Vagina (tissue), 2 donors: ENCODE data around the gene ZBTB20. TPM values are rescaled to one million over a fixed set of nuclear protein-coding genes. Genes with fewer than 3 reads are reported as not detected.
A peak's percentile ranks its signal among the peaks of the same experiment; 100 is the strongest.

ENCODE experiments used
- DNase-seq, 2 donors: peaks; one replicate each; pipeline ENCODE4 v3.0.0-alpha.2; 2017; ENCODE audit errors: extremely low spot score in 2 of 2
- H3K27ac ChIP-seq: fragments of 200-600 bp; sonication (generic); one replicate; pipeline ENCODE4 v1.5.1; 2019
- H3K27me3 ChIP-seq: fragments of 200-600 bp; sonication (generic); one replicate; pipeline ENCODE4 v1.5.1; 2019
- H3K36me3 ChIP-seq, 2 donors: fragments of 200-600 bp; sonication (generic); one replicate each; pipeline ENCODE4 v1.5.1; 2017 to 2019
- H3K4me1 ChIP-seq: fragments of 200-600 bp; sonication (generic); one replicate; pipeline ENCODE4 v1.5.1; 2019
- H3K4me3 ChIP-seq, 2 donors: fragments of 200-600 bp; sonication (generic); 1 replicate in 1 of 2; 2 replicates in 1 of 2; pipeline ENCODE4 v1.5.1; 2016 to 2019
- H3K9me3 ChIP-seq: fragments of 200-600 bp; sonication (generic); one replicate; pipeline ENCODE4 v1.5.1; 2019
- CTCF ChIP-seq, 3 experiments: fragments of 450-650 bp in 2 of 3; fragments of 200-600 bp in 1 of 3; sonication (generic) in 1 of 3; IDR thresholded peaks; one replicate each; pipeline ENCODE4 v1.5.1; 2017 to 2019; ENCODE audit warnings: antibody characterized with exemption in 3 of 3, mild to moderate bottlenecking in 2 of 3, moderate library complexity in 2 of 3
- POLR2A ChIP-seq, 2 donors: fragments of 450-650 bp; IDR thresholded peaks; one replicate each; pipeline ENCODE4 v1.6.1; 2017; ENCODE audit warnings: antibody characterized with exemption in 2 of 2, mild to moderate bottlenecking in 2 of 2, moderate library complexity in 2 of 2
- POLR2AphosphoS5 ChIP-seq, 2 donors: sonication (generic); formaldehyde crosslinking; IDR thresholded peaks; one replicate each; pipeline ENCODE4 v1.9.0; 2017; ENCODE audit warnings: antibody characterized with exemption in 2 of 2, mild to moderate bottlenecking in 2 of 2, low read depth in 1 of 2; ENCODE audit not compliant: insufficient read depth in 1 of 2
- intact Hi-C: fragments of 100-400 bp; cut with DNase I; formaldehyde crosslinking; loops from one replicate; pipeline ENCODE4 v1.15.1; 2023
- total RNA-seq: library from RNA; depleted of rRNA; stranded (reverse); fragments of >200 nt; gene quantifications from one replicate; pipeline ENCODE4 v1.2.3, GENCODE V29; 2016

ZBTB20 gene
- total RNA-seq, 1 donor from 2014 or later, result 64.8 TPM

GRCh38 chr3:114411811-114412803, 735.0 kb downstream of the ZBTB20 start:
- intact Hi-C loops, result no loop called here
- Histone ChIP-seq H3K36me3 (no peaks in the 10 kb centered on the region), H3K27ac (peak overlapping the region; percentile 55), H3K4me3 (no peak overlapping the region), H3K27me3 (no peaks in the 10 kb centered on the region), H3K9me3 (no peaks in the 10 kb centered on the region), H3K4me1 (peaks cover 24% of the 10 kb centered on the region)
- no peak for TF ChIP-seq POLR2A (IDR thresholded peaks at IDR 0.05)
- TF ChIP-seq POLR2AphosphoS5 (IDR thresholded peaks at IDR 0.05; ENCODE audit: insufficient read depth in 1 of 2, low read depth in 1 of 2), result no peak
- no peak for TF ChIP-seq CTCF (IDR thresholded peaks at IDR 0.05)
- no peak for DNase-seq

- DNase-seq, result no peak
- H3K27ac ChIP-seq, result peak overlapping the region; percentile 55
- intact Hi-C loops, result no loop called here
- TF ChIP-seq CTCF (IDR thresholded peaks at IDR 0.05) (no peak), POLR2A (IDR thresholded peaks at IDR 0.05) (no peak), POLR2AphosphoS5 (IDR thresholded peaks at IDR 0.05; ENCODE audit: insufficient read depth in 1 of 2, low read depth in 1 of 2) (no peak)
- no peak overlapping the region for H3K4me3 ChIP-seq
- H3K4me1 ChIP-seq, result peaks cover 32% of the 10 kb centered on the region
- no peaks in the 10 kb centered on the region for H3K9me3 ChIP-seq
- no peaks in the 10 kb centered on the region for H3K36me3 ChIP-seq
- no peaks in the 10 kb centered on the region for H3K27me3 ChIP-seq
These were observed 735.9 kb downstream of the ZBTB20 start for GRCh38 chr3:114411190-114411668.

GRCh38 chr3:114408736-114409670, 738.1 kb downstream of the ZBTB20 start:
- Histone ChIP-seq H3K4me1 (peaks cover 40% of the 10 kb centered on the region), H3K27ac (peak overlapping the region; percentile 11), H3K9me3 (no peaks in the 10 kb centered on the region), H3K27me3 (no peaks in the 10 kb centered on the region), H3K4me3 (no peak overlapping the region), H3K36me3 (no peaks in the 10 kb centered on the region)
- no peak for DNase-seq
- intact Hi-C loops, result no loop called here
- TF ChIP-seq POLR2A (IDR thresholded peaks at IDR 0.05) (no peak), POLR2AphosphoS5 (IDR thresholded peaks at IDR 0.05; ENCODE audit: insufficient read depth in 1 of 2, low read depth in 1 of 2) (no peak), CTCF (IDR thresholded peaks at IDR 0.05) (no peak)

GRCh38 chr3:114406922-114407321, 740.2 kb downstream of the ZBTB20 start:
- no peaks in the 10 kb centered on the region for H3K9me3 ChIP-seq
- H3K27me3 ChIP-seq, result no peaks in the 10 kb centered on the region
- H3K4me1 ChIP-seq, result peaks cover 31% of the 10 kb centered on the region
- no peak overlapping the region for H3K27ac ChIP-seq
- intact Hi-C loops, result no loop called here
- TF ChIP-seq CTCF (IDR thresholded peaks at IDR 0.05), result no peak
- TF ChIP-seq POLR2AphosphoS5 (IDR thresholded peaks at IDR 0.05; ENCODE audit: insufficient read depth in 1 of 2, low read depth in 1 of 2), result no peak
- no peak for TF ChIP-seq POLR2A (IDR thresholded peaks at IDR 0.05)
- H3K36me3 ChIP-seq, result no peaks in the 10 kb centered on the region
- DNase-seq, result no peak
- no peak overlapping the region for H3K4me3 ChIP-seq
